Endodermal cell (in vitro differentiated cells): ENCODE data around the gene NCKAP5. TPM values are rescaled to one million over a fixed set of nuclear protein-coding genes. Genes with fewer than 3 reads are reported as not detected.

Experiments used
- DNase-seq: peaks from one replicate; pipeline ENCODE4 v3.0.0-alpha.2; 2017
- H3K27ac ChIP-seq: 2 replicates; pipeline ENCODE4 v1.5.1; 2013; ENCODE audit warnings: mild to moderate bottlenecking, low read depth, low read length, moderate library complexity
- H3K27me3 ChIP-seq: 2 replicates; pipeline ENCODE4 v1.6.1; 2013; ENCODE audit warnings: mild to moderate bottlenecking, low read length, moderate library complexity; ENCODE audit not compliant: insufficient read depth, control insufficient read depth, poor library complexity, severe bottlenecking
- H3K36me3 ChIP-seq: 2 replicates; pipeline ENCODE4 v1.7.0; 2013; ENCODE audit warnings: mild to moderate bottlenecking, low read length, moderate library complexity; ENCODE audit not compliant: control insufficient read depth, insufficient read depth
- H3K4me1 ChIP-seq: one replicate; pipeline ENCODE4 v1.7.0; 2013; ENCODE audit warnings: low read length; ENCODE audit not compliant: control insufficient read depth, insufficient read depth
- H3K4me3 ChIP-seq: 2 replicates; pipeline ENCODE4 v1.5.1; 2013; ENCODE audit warnings: mild to moderate bottlenecking, low read length, moderate library complexity
- H3K9ac ChIP-seq: 2 replicates; pipeline ENCODE4 v1.6.1; 2013; ENCODE audit warnings: mild to moderate bottlenecking, low read length, moderate library complexity; ENCODE audit not compliant: poor library complexity, severe bottlenecking; ENCODE audit errors: extremely low read depth
- H3K9me3 ChIP-seq: 2 replicates; pipeline ENCODE4 v1.6.1; 2013; ENCODE audit warnings: mild to moderate bottlenecking, low read length, moderate library complexity; ENCODE audit not compliant: control insufficient read depth
- H3K27ac Mint-ChIP-seq: 2 replicates; pipeline ENCODE4 v1.8.0; 2020; ENCODE audit warnings: mixed read lengths
- H3K27me3 Mint-ChIP-seq: 2 replicates; pipeline ENCODE4 v1.8.0; 2021; ENCODE audit warnings: mild to moderate bottlenecking, mixed read lengths; ENCODE audit not compliant: insufficient read depth
- H3K36me3 Mint-ChIP-seq: 2 replicates; pipeline ENCODE4 v1.8.0; 2020; ENCODE audit warnings: low read depth, mixed read lengths
- H3K4me1 Mint-ChIP-seq: 2 replicates; pipeline ENCODE4 v1.8.0; 2020; ENCODE audit warnings: mixed read lengths
- H3K4me3 Mint-ChIP-seq: 2 replicates; pipeline ENCODE4 v1.8.0; 2020; ENCODE audit warnings: mild to moderate bottlenecking, moderate library complexity, mixed read lengths
- H3K9me3 Mint-ChIP-seq: 2 replicates; pipeline ENCODE4 v1.8.0; 2020; ENCODE audit warnings: mild to moderate bottlenecking, mixed read lengths
- WGBS, 2 experiments: methylation state at CpG; one replicate each; pipeline versions ENCODE4 v1.1.5 to v1.1.7; 2013; ENCODE audit warnings: missing lambda C conversion rate in 2 of 2, mixed read lengths in 1 of 2; ENCODE audit not compliant: insufficient coverage in 1 of 2, insufficient read length in 1 of 2; 5-methylcytosine and 5-hydroxymethylcytosine counted together
- total RNA-seq, 2 donors: library from RNA; stranded (reverse); fragmentation: NEBNext Ultra II Directional in 1 of 2; extraction: Animal tissue kit (Norgen Biotek cat#: 25700) in 1 of 2; gene quantifications; 2 replicates in 1 of 2; 3 replicates in 1 of 2; pipeline ENCODE4 v1.2.1, GENCODE V29; 2021
- TF ChIP-seq, protein P1 (sequence below): fragments of 200-600 bp; sonication (generic); conservative IDR thresholded peaks from 2 replicates; pipeline ENCODE4 v1.5.0; 2021; ENCODE audit warnings: antibody characterized with exemption, mild to moderate bottlenecking

Gene NCKAP5
- total RNA-seq, 2 donors from 2014 or later = 0.58 to 0.92 TPM

- H3K9me3 Mint-ChIP-seq = no peaks in the 10 kb centered on the region
- Histone ChIP-seq H3K9me3 (no peaks in the 10 kb centered on the region), H3K9ac (no peak overlapping the region)
These were observed 253.5 kb downstream of the NCKAP5 start for GRCh38 chr2:133314795-133315194.

GRCh38 chr2:133312038-133312729, 256.1 kb downstream of the NCKAP5 start:
- H3K27me3 Mint-ChIP-seq = peaks cover 8% of the 10 kb centered on the region

More at GRCh38 chr2:133314795-133315194, 253.5 kb downstream of the NCKAP5 start:
- no peaks in the 10 kb centered on the region for H3K36me3 Mint-ChIP-seq
- 83 to 96% methylated on average over 4 of the region's 4 CpGs for WGBS, 2 experiments
- Histone ChIP-seq H3K4me1 (peaks cover 5% of the 10 kb centered on the region), H3K27ac (no peak overlapping the region), H3K36me3 (no peaks in the 10 kb centered on the region), H3K4me3 (peak overlapping the region; percentile 1), H3K27me3 (peaks cover 30% of the 10 kb centered on the region)
- peaks cover 11% of the 10 kb centered on the region for H3K27me3 Mint-ChIP-seq
- peak; percentile 72 for DNase-seq
- H3K4me3 Mint-ChIP-seq = no peak overlapping the region
- H3K4me1 Mint-ChIP-seq = peaks cover 19% of the 10 kb centered on the region
- TF ChIP-seq, protein P1, sequence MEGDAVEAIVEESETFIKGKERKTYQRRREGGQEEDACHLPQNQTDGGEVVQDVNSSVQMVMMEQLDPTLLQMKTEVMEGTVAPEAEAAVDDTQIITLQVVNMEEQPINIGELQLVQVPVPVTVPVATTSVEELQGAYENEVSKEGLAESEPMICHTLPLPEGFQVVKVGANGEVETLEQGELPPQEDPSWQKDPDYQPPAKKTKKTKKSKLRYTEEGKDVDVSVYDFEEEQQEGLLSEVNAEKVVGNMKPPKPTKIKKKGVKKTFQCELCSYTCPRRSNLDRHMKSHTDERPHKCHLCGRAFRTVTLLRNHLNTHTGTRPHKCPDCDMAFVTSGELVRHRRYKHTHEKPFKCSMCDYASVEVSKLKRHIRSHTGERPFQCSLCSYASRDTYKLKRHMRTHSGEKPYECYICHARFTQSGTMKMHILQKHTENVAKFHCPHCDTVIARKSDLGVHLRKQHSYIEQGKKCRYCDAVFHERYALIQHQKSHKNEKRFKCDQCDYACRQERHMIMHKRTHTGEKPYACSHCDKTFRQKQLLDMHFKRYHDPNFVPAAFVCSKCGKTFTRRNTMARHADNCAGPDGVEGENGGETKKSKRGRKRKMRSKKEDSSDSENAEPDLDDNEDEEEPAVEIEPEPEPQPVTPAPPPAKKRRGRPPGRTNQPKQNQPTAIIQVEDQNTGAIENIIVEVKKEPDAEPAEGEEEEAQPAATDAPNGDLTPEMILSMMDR = peak; percentile 76
- peak overlapping the region; percentile 15 for H3K27ac Mint-ChIP-seq

GRCh38 chr2:133306236-133306635, 262.0 kb downstream of the NCKAP5 start:
- no peak overlapping the region for H3K4me3 Mint-ChIP-seq
- WGBS, 2 experiments = 94 to 95% methylated on average over 2 of the region's 2 CpGs
- TF ChIP-seq, protein P1 = no peak

More at GRCh38 chr2:133312038-133312729, 256.1 kb downstream of the NCKAP5 start:
- Mint-ChIP-seq H3K27ac (no peak overlapping the region), H3K9me3 (peaks cover 2% of the 10 kb centered on the region), H3K36me3 (no peaks in the 10 kb centered on the region), H3K4me3 (no peak overlapping the region), H3K4me1 (peaks cover 21% of the 10 kb centered on the region)
- Histone ChIP-seq H3K36me3 (no peaks in the 10 kb centered on the region), H3K27ac (no peak overlapping the region), H3K9ac (no peak overlapping the region), H3K27me3 (peaks cover 15% of the 10 kb centered on the region), H3K4me1 (peaks cover 5% of the 10 kb centered on the region), H3K9me3 (no peaks in the 10 kb centered on the region), H3K4me3 (no peak overlapping the region)
- DNase-seq = no peak
- 93 to 95% methylated on average over 3 to 4 of the region's 4 CpGs for WGBS, 2 experiments
- TF ChIP-seq, protein P1 = no peak

More at GRCh38 chr2:133306236-133306635, 262.0 kb downstream of the NCKAP5 start:
- no peaks in the 10 kb centered on the region for H3K4me1 ChIP-seq
- H3K36me3 ChIP-seq = no peaks in the 10 kb centered on the region
- peaks cover 2% of the 10 kb centered on the region for H3K9me3 Mint-ChIP-seq
- H3K9ac ChIP-seq = no peak overlapping the region
- no peaks in the 10 kb centered on the region for H3K36me3 Mint-ChIP-seq
- H3K27me3 ChIP-seq = no peaks in the 10 kb centered on the region
- no peak overlapping the region for H3K27ac ChIP-seq
- H3K4me1 Mint-ChIP-seq = peaks cover 12% of the 10 kb centered on the region
- no peak overlapping the region for H3K27ac Mint-ChIP-seq
- H3K27me3 Mint-ChIP-seq = no peaks in the 10 kb centered on the region
- no peak overlapping the region for H3K4me3 ChIP-seq
- no peak for DNase-seq
- H3K9me3 ChIP-seq = no peaks in the 10 kb centered on the region
